COLO668 (cell line): ENCODE data around the gene POU2F1.
"Not testable (repeated sequence)": the region's sequence is repeated elsewhere in the genome, so short reads cannot be mapped to it uniquely, and the experiment has no call there.

ENCODE experiments used
- DNase-seq: peaks from one replicate; lab custom pipeline; 2025; ENCODE audit not compliant: unreplicated experiment; lab: John Stamatoyannopoulos, UW

The POU2F1 gene

GRCh38 chr1:167205306-167206050 is 15.2 kb upstream of the POU2F1 start:
- not testable (repeated sequence) for DNase-seq

GRCh38 chr1:167206166-167206835 is 14.4 kb upstream of the POU2F1 start:
- no peak for DNase-seq

DNA sequence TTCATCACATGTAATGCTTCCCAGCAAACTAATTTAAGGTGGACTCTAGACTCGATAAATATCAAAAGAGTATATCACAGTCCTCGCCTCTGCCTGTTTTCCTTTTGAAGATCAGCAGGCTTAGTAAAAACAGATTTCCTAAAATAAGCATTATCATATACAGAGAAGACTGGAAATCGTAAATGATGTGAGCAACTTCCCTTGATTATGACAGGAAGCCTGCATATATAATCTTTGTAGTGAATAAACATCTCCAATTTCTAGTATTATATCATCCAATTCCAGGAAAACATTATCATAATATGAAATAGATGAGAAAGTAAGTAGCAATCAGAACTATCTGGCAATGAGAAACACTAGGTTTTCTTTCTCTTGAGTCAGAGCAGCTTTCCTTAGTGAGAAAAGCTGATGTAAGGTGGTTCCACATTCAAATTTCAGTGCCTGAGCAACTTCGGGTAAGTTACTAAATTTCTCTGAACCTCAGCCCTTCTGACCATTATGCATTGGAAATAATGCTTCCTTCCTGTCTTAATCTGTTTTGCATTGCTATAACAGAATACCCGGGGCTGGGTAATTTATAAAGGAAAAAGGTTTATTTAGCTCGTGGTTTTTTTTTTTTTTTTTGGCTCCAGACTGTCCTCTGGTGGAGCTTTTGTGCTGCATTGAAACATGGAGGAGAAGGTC is 12.6 kb upstream of the POU2F1 start:
- DNase-seq: no peak

- DNase-seq: no peak
Measured at GRCh38 chr1:167208624-167208976, 12.1 kb upstream of the POU2F1 start.

DNA sequence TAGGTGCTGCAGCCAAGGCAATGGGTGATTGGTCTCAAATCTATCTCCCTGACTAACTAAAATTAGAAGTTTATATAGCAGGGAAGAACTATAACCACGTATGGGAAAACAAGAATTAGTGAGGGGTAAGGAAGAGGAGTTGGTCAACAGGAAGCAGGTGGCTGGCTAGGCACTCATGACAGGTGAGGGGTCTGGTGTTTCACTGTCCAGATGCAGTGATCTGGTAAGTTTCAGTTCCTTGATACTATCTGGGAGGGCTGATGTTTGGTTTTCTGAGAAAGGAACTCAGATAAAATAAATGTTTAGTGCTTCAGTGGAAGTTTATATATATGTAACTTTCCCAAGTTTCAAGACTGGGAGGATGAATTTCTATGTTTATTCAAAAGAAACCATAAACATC is 11.6 kb upstream of the POU2F1 start:
- no peak for DNase-seq

GRCh38 chr1:167210966-167211674 is 9.6 kb upstream of the POU2F1 start:
- DNase-seq: no peak

GRCh38 chr1:167212025-167212424 is 8.7 kb upstream of the POU2F1 start:
- DNase-seq: no peak

DNA sequence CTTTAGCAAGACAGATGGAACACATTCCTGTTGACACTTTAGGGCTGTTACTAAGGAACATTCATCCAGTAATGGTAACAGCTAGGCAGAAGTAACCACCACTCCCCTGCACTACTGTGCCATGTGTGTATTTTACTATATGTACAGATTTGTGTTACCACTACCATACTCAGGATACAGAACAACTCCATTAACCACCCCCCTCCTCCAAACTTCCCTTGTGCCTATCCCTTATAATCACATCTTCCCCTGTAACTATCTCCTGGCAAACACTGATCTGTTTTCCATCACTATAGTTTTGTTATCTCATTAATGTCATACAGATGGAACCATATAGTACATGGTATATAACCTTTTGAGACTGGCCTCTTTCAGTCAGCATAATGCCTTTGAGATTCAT is 3.9 kb upstream of the POU2F1 start:
- DNase-seq: no peak

GRCh38 chr1:167219194-167219593 is 1.5 kb upstream of the POU2F1 start:
- DNase-seq: no peak

GRCh38 chr1:167219646-167220536 is 795 bp upstream of the POU2F1 start:
- peak; percentile 96 for DNase-seq

DNA sequence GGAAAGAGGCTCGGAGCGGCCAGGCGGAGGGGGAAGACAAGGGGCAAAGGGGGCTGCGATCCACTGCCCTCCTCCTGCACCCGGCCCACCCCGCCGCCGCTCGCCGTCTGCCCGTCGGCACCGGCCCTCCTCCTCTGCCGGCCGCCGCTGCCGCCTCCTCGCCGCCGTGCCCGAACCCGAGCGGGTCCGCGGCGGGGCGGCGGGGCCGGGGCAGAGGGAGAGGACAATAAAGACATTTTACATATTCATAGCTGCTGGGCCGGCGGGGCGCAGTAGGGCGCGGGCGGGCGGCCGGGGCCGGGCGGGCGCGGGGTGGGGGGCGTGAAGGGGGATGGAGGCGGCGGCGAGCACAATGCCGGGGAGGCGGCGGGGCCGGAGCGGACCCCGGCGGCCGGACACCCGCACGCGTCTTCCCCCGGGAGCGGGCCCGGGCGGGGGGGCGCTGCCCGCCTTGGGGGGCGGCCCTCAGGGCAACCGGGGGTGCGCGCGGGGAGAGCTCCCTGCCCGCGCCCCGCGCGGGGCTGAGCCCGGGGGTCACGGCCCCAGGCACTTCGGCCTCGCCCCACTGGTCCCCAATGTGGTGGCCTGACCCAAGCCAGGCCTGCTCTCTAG is 546 bp downstream of the POU2F1 start:
- peak; percentile 76 for DNase-seq

GRCh38 chr1:167221738-167222610 is 1.3 kb downstream of the POU2F1 start:
- peak; percentile 64 for DNase-seq

- peak; percentile 13 for DNase-seq
Measured at GRCh38 chr1:167223144-167224103, 2.7 kb downstream of the POU2F1 start.

DNA sequence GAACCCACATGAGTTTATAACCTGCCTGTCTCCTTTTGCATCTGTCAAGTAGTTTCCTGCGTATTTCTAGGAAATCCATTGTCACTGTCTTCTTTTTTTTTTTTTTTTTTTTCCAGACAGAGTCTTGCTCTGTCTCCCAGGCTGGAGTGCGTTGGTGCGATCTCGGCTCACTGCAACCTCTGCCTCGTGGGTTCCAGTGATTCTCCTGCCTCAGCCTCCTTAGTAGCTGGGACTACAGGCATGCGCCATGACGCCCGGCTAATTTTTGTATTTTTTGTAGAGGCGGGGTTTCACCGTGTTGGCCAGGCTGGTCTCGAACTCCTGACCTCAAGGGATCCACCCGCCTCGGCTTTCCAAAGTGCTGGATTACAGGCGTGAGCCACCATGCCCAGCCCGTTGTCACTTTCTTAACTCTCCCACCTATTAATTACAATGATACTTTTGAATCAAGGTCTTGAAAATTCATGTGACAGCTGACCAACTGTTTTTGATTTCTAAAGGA is 4.1 kb downstream of the POU2F1 start:
- not testable (repeated sequence) for DNase-seq

GRCh38 chr1:167225920-167226319 is 5.2 kb downstream of the POU2F1 start:
- DNase-seq: no peak

GRCh38 chr1:167227934-167228378 is 7.3 kb downstream of the POU2F1 start:
- no peak for DNase-seq

DNA sequence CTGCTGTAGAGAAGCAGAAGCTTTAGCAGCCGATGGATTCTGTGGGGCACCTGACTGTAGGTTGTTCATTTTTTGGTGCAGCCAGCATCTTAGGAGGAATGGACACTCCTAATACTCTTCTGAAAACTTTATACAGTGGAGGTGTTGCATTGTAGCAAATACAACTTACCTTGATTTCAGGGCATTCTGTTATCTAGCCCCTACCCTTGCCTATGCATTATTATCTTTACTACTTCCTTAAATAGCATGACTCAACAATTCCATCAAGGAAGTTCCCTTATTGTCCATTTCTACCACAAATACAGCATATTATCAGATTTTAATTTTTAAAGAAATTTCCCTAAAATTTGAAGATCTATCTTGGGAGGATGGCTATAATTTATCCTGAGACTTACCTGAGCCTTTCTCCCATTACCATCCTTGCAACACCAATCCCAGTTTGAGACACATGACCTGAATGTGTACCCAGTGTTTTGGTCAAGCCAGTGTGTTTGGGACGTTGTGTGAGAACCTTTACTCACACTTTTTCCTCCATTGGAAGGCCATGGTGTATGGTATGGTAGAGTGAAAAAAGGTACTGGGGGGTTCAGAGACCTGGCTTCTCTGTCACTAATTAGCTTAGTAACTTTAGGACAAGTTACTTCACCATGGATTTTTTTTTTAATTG is 9.2 kb downstream of the POU2F1 start:
- no peak for DNase-seq
